RPMI7951 (cell line): Measurements from ENCODE around the gene ALOXE3. TPM values are rescaled to one million over a fixed set of nuclear protein-coding genes. Genes with fewer than 3 reads are reported as not detected.
A peak's percentile ranks its signal among the peaks of the same experiment; 100 is the strongest.

Experiments
- DNase-seq: peaks from one replicate; pipeline ENCODE4 v3.0.0-alpha.2; 2012; ENCODE audit warnings: low read depth
- total RNA-seq: library from RNA; depleted of rRNA; stranded (reverse); fragments of >200 nt; shearing (Covaris generic); gene quantifications from 2 replicates; pipeline ENCODE4 v1.2.3, GENCODE V29; 2014

The ALOXE3 gene
- total RNA-seq, 1 experiment from 2014 or later: 0.12 TPM

- DNase-seq: peak; percentile 96
Measured at GRCh38 chr17:8153957-8154607, 35.8 kb upstream of the ALOXE3 start.

- DNase-seq: peak; percentile 87
Measured at GRCh38 chr17:8153525-8153956, 35.2 kb upstream of the ALOXE3 start.

GRCh38 chr17:8153031-8153451, 34.7 kb upstream of the ALOXE3 start:
- DNase-seq: no peak

- peak; percentile 92 for DNase-seq
Measured at GRCh38 chr17:8152112-8152775, 33.9 kb upstream of the ALOXE3 start, which contains the start of gene PER1. Gene PER1 (minus strand): TSS chr17:8152404. CDS start chr17:8150706, 1,698 bp downstream.

- DNase-seq: peak; percentile 46
Measured at GRCh38 chr17:8151641-8152111, 33.4 kb upstream of the ALOXE3 start.

- peak; percentile 75 for DNase-seq
Measured at GRCh38 chr17:8151120-8151640, 32.9 kb upstream of the ALOXE3 start.

- no peak for DNase-seq
Measured at GRCh38 chr17:8150194-8151119, 32.1 kb upstream of the ALOXE3 start.

GRCh38 chr17:8149419-8150193, 31.3 kb upstream of the ALOXE3 start:
- no peak for DNase-seq

- no peak for DNase-seq
Measured at GRCh38 chr17:8148560-8148959, 30.2 kb upstream of the ALOXE3 start.

GRCh38 chr17:8147805-8148404, 29.6 kb upstream of the ALOXE3 start:
- DNase-seq: no peak

GRCh38 chr17:8147141-8147804, 29.0 kb upstream of the ALOXE3 start:
- DNase-seq: no peak

GRCh38 chr17:8146381-8147140, 28.2 kb upstream of the ALOXE3 start:
- DNase-seq: no peak

GRCh38 chr17:8145811-8146210, 27.5 kb upstream of the ALOXE3 start:
- no peak for DNase-seq

GRCh38 chr17:8144401-8145231, 26.3 kb upstream of the ALOXE3 start:
- DNase-seq: no peak

GRCh38 chr17:8143581-8144400, 25.5 kb upstream of the ALOXE3 start:
- no peak for DNase-seq

GRCh38 chr17:8142887-8143580, 24.7 kb upstream of the ALOXE3 start:
- no peak for DNase-seq
